Trophoblast cell (in vitro differentiated cells and primary cell): Measurements from ENCODE around the gene APP.
A peak's percentile ranks its signal among the peaks of the same experiment; 100 is the strongest.

ENCODE experiments used
- DNase-seq, 2 donors: peaks; one replicate each; pipeline ENCODE4 v3.0.0-alpha.2; 2016
- H2AFZ ChIP-seq: 2 replicates; pipeline ENCODE4 v1.6.1; 2013; ENCODE audit warnings: low read length, moderate library complexity, mild to moderate bottlenecking; ENCODE audit not compliant: insufficient read depth, poor library complexity
- H2AK5ac ChIP-seq: 2 replicates; pipeline ENCODE4 v1.6.1; 2013; ENCODE audit warnings: mild to moderate bottlenecking, low read length
- H2BK120ac ChIP-seq: 2 replicates; pipeline ENCODE4 v1.6.1; 2013; ENCODE audit warnings: low read length, mild to moderate bottlenecking, moderate library complexity; ENCODE audit not compliant: insufficient read depth, poor library complexity
- H2BK12ac ChIP-seq: 2 replicates; pipeline ENCODE4 v1.6.1; 2013; ENCODE audit warnings: mild to moderate bottlenecking, low read length, moderate library complexity
- H2BK5ac ChIP-seq: 2 replicates; pipeline ENCODE4 v1.6.1; 2013; ENCODE audit warnings: low read length, low read depth, moderate library complexity, mild to moderate bottlenecking; ENCODE audit not compliant: poor library complexity
- H3K14ac ChIP-seq: 2 replicates; pipeline ENCODE4 v1.6.1; 2013; ENCODE audit warnings: mild to moderate bottlenecking, low read length
- H3K18ac ChIP-seq: 2 replicates; pipeline ENCODE4 v1.6.1; 2013; ENCODE audit warnings: mild to moderate bottlenecking, low read length
- H3K23ac ChIP-seq: 2 replicates; pipeline ENCODE4 v1.6.1; 2013; ENCODE audit warnings: low read length
- H3K27ac ChIP-seq: 2 replicates; pipeline ENCODE4 v1.5.1; 2013; ENCODE audit warnings: low read depth, mild to moderate bottlenecking, inconsistent platforms, low read length, moderate library complexity
- H3K27me3 ChIP-seq: 2 replicates; pipeline ENCODE4 v1.6.1; 2013; ENCODE audit warnings: inconsistent platforms, mild to moderate bottlenecking, low read length, moderate library complexity; ENCODE audit not compliant: insufficient read depth
- H3K36me3 ChIP-seq, 2 experiments: 1 replicate in 1 of 2; 2 replicates in 1 of 2; pipeline ENCODE4 v1.6.1; 2013; ENCODE audit warnings: low read length in 2 of 2, mild to moderate bottlenecking in 2 of 2, moderate library complexity in 1 of 2; ENCODE audit not compliant: insufficient read depth in 2 of 2, control insufficient read depth in 1 of 2
- H3K4ac ChIP-seq: 2 replicates; pipeline ENCODE4 v1.6.1; 2013; ENCODE audit warnings: low read depth, mild to moderate bottlenecking, low read length, moderate library complexity
- H3K4me1 ChIP-seq, 2 experiments: 1 replicate in 1 of 2; 2 replicates in 1 of 2; pipeline ENCODE4 v1.6.1; 2013; ENCODE audit warnings: low read length in 2 of 2, mild to moderate bottlenecking in 2 of 2, moderate library complexity in 1 of 2; ENCODE audit not compliant: insufficient read depth in 2 of 2, control insufficient read depth in 1 of 2
- H3K4me2 ChIP-seq: 2 replicates; pipeline ENCODE4 v1.6.1; 2013; ENCODE audit warnings: inconsistent platforms, mild to moderate bottlenecking, low read length, moderate library complexity
- H3K4me3 ChIP-seq: 2 replicates; pipeline ENCODE4 v1.5.1; 2013; ENCODE audit warnings: mild to moderate bottlenecking, low read depth, low read length, inconsistent platforms
- H3K79me1 ChIP-seq: one replicate; pipeline ENCODE4 v1.6.1; 2013; ENCODE audit warnings: low read length
- H3K79me2 ChIP-seq: 2 replicates; pipeline ENCODE4 v1.6.1; 2013; ENCODE audit warnings: low read length, mild to moderate bottlenecking; ENCODE audit not compliant: control insufficient read depth, insufficient read depth, poor library complexity
- H3K9ac ChIP-seq: 2 replicates; pipeline ENCODE4 v1.6.1; 2013; ENCODE audit warnings: mild to moderate bottlenecking, low read length
- H3K9me3 ChIP-seq: 2 replicates; pipeline ENCODE4 v1.6.1; 2013; ENCODE audit warnings: low read depth, mild to moderate bottlenecking, control low read depth, inconsistent platforms, low read length; ENCODE audit not compliant: insufficient read depth
- H4K12ac ChIP-seq: 2 replicates; pipeline ENCODE4 v1.6.1; 2013; ENCODE audit warnings: low read depth, mild to moderate bottlenecking, low read length, moderate library complexity
- H4K8ac ChIP-seq: 2 replicates; pipeline ENCODE4 v1.6.1; 2013; ENCODE audit warnings: low read depth, mild to moderate bottlenecking, low read length, moderate library complexity
- H4K91ac ChIP-seq: one replicate; pipeline ENCODE4 v1.6.1; 2013; ENCODE audit warnings: low read depth, mild to moderate bottlenecking, low read length, moderate library complexity
- WGBS: extraction: QIAGEN DNeasy Blood & Tissue Kit; methylation state at CpG from one replicate; pipeline ENCODE4 v1.1.7; 2013; ENCODE audit warnings: missing lambda C conversion rate; ENCODE audit not compliant: insufficient read length, insufficient coverage; ENCODE audit errors: extremely low coverage; 5-methylcytosine and 5-hydroxymethylcytosine counted together

APP gene

GRCh38 chr21:26067836-26068594, 102.6 kb downstream of the APP start:
- Histone ChIP-seq H3K79me2 (peaks cover 7% of the 10 kb centered on the region), H4K8ac (no peak overlapping the region), H2BK120ac (no peak overlapping the region), H3K9me3 (no peaks in the 10 kb centered on the region), H4K12ac (no peak overlapping the region), H3K27me3 (no peaks in the 10 kb centered on the region), H3K23ac (no peak overlapping the region), H3K4ac (peak overlapping the region; percentile 25), H3K4me2 (no peak overlapping the region), H3K18ac (no peak overlapping the region), H3K14ac (no peak overlapping the region), H2AFZ (no peak overlapping the region), H3K9ac (no peak overlapping the region), H2BK5ac (no peak overlapping the region), H2AK5ac (no peak overlapping the region), H4K91ac (no peak overlapping the region), H3K79me1 (peaks cover 2% of the 10 kb centered on the region), H3K4me3 (no peak overlapping the region), H3K27ac (no peak overlapping the region), H2BK12ac (no peak overlapping the region), H3K36me3 (peaks cover 0 to 1% of the 10 kb centered on the region in 2 experiments), H3K4me1 (peaks cover 5 to 10% of the 10 kb centered on the region in 2 experiments)
- no CpG with 5 or more reads among the region's 12 CpGs for WGBS
- no peak for DNase-seq

GRCh38 chr21:26064506-26064905, 106.1 kb downstream of the APP start:
- Histone ChIP-seq H3K4me2 (no peak overlapping the region), H2AK5ac (no peak overlapping the region), H3K23ac (no peak overlapping the region), H3K9ac (no peak overlapping the region), H3K27me3 (no peaks in the 10 kb centered on the region), H4K8ac (no peak overlapping the region), H3K36me3 (peaks cover 0 to 1% of the 10 kb centered on the region in 2 experiments), H3K4ac (no peak overlapping the region), H3K18ac (no peak overlapping the region), H2BK12ac (no peak overlapping the region), H3K9me3 (no peaks in the 10 kb centered on the region), H3K79me1 (peaks cover 2% of the 10 kb centered on the region), H2AFZ (no peak overlapping the region), H2BK5ac (no peak overlapping the region), H4K12ac (no peak overlapping the region), H4K91ac (no peak overlapping the region), H3K79me2 (peaks cover 7% of the 10 kb centered on the region), H3K4me1 (peaks cover 5 to 9% of the 10 kb centered on the region in 2 experiments), H3K14ac (no peak overlapping the region), H3K4me3 (no peak overlapping the region), H2BK120ac (no peak overlapping the region), H3K27ac (no peak overlapping the region)
- peak in 1 of 2 donors; percentile 21 for DNase-seq
- WGBS: no CpG with 5 or more reads among the region's 6 CpGs

DNA sequence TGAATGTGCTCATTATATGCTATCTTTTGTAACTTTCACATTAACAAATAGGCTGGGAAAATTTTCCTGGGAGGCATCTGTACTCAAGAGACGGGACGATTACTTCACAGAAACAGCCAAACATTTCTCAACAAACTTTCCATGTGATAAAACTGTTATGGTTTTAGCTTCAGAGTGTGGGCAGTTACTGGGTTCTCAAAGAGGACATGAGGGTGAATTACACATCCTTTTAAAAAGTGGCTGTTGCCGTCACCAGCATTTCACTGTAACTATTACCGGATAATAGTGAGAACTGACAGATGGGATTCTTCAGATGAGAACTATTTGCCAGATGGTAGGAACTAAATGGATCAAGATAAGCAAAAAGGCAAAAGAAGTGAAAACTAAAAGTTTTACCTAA, 109.1 kb downstream of the APP start:
- Histone ChIP-seq H4K8ac (no peak overlapping the region), H3K23ac (no peak overlapping the region), H3K36me3 (peaks cover 0 to 1% of the 10 kb centered on the region in 2 experiments), H3K9ac (no peak overlapping the region), H3K18ac (no peak overlapping the region), H3K14ac (no peak overlapping the region), H2BK5ac (no peak overlapping the region), H4K12ac (no peak overlapping the region), H3K9me3 (no peaks in the 10 kb centered on the region), H2AFZ (no peak overlapping the region), H2BK12ac (no peak overlapping the region), H2AK5ac (no peak overlapping the region), H3K4me1 (peaks cover 5 to 7% of the 10 kb centered on the region in 2 experiments), H3K4me3 (no peak overlapping the region), H3K27me3 (no peaks in the 10 kb centered on the region), H3K79me1 (peaks cover 2% of the 10 kb centered on the region), H2BK120ac (no peak overlapping the region), H4K91ac (no peak overlapping the region), H3K27ac (no peak overlapping the region), H3K4me2 (no peak overlapping the region), H3K4ac (no peak overlapping the region), H3K79me2 (peaks cover 4% of the 10 kb centered on the region)
- peak in 1 of 2 donors; percentile 50 for DNase-seq
- no CpG with 5 or more reads among the region's 4 CpGs for WGBS

DNA sequence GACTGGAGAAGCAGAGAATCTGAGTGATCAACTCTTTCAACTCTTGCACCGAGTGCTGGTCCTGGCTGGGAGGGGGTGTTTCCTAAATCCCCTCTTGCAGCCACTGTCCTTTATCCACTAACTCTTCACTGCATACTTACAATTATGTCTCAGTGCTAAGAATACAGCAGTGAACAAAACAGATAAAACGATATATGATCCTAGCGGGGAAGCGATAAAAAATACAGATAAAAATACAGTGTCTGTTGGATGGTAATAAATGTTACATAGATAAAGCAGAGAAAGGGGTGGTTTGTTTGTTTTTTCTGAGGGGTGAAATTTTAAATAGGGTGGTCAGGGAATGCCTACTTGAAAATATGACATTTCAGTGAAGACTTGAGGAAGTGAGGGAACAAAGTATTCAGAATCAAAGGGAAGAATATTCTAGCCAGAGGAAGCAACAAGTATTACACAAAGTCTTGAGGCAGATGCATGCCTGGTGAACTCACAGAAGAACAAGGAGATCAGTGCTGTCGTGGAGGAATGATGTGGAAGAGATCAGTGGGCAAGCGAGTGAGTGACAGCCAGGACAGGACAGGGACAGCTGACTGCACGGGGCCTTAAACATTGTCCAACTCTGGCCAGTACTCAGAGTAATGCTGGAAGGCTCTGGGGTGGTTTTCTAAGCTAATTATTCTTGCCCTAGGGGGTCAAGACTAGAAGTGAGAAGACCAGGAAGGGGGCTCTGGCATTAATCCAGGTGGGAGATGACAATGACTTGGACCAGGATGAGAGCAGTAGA, 110.0 kb downstream of the APP start:
- Histone ChIP-seq H3K79me1 (peaks cover 2% of the 10 kb centered on the region), H3K27me3 (no peaks in the 10 kb centered on the region)
- DNase-seq: no peak

More for the DNA sequence above, 110.0 kb downstream of the APP start:
- Histone ChIP-seq H3K36me3 (peaks cover 0 to 1% of the 10 kb centered on the region in 2 experiments), H3K4ac (no peak overlapping the region), H2BK5ac (no peak overlapping the region), H2AFZ (no peak overlapping the region), H3K4me2 (no peak overlapping the region), H3K4me1 (peaks cover 2 to 5% of the 10 kb centered on the region in 2 experiments), H3K9me3 (no peaks in the 10 kb centered on the region), H4K91ac (no peak overlapping the region), H3K4me3 (no peak overlapping the region), H3K9ac (peak overlapping the region; percentile 53), H3K18ac (no peak overlapping the region), H2BK12ac (no peak overlapping the region), H3K27ac (no peak overlapping the region), H3K79me2 (peaks cover 2% of the 10 kb centered on the region), H2BK120ac (no peak overlapping the region), H3K14ac (no peak overlapping the region), H4K8ac (no peak overlapping the region), H4K12ac (no peak overlapping the region), H2AK5ac (no peak overlapping the region), H3K23ac (no peak overlapping the region)
- no CpG with 5 or more reads among the region's 7 CpGs for WGBS
